Middle frontal gyrus (tissue), 1 donor: ENCODE data around the gene HADHB.

Experiments
- DNase-seq: peaks from one replicate; pipeline ENCODE4 v3.0.0-alpha.2; 2015; ENCODE audit warnings: low spot score; ENCODE audit errors: extremely low spot score

HADHB gene

GRCh38 chr2:26244309-26245230 lies at the start of gene HADHB, which contains the start of gene HADHA:
TSS of gene HADHB (plus strand) at chr2:26244939. CDS start at chr2:26254255, 9,316 bp downstream.
TSS of gene HADHA (minus strand) at chr2:26244632. CDS start at chr2:26244596, 36 bp downstream.
- peak; percentile 79 for DNase-seq

DNA sequence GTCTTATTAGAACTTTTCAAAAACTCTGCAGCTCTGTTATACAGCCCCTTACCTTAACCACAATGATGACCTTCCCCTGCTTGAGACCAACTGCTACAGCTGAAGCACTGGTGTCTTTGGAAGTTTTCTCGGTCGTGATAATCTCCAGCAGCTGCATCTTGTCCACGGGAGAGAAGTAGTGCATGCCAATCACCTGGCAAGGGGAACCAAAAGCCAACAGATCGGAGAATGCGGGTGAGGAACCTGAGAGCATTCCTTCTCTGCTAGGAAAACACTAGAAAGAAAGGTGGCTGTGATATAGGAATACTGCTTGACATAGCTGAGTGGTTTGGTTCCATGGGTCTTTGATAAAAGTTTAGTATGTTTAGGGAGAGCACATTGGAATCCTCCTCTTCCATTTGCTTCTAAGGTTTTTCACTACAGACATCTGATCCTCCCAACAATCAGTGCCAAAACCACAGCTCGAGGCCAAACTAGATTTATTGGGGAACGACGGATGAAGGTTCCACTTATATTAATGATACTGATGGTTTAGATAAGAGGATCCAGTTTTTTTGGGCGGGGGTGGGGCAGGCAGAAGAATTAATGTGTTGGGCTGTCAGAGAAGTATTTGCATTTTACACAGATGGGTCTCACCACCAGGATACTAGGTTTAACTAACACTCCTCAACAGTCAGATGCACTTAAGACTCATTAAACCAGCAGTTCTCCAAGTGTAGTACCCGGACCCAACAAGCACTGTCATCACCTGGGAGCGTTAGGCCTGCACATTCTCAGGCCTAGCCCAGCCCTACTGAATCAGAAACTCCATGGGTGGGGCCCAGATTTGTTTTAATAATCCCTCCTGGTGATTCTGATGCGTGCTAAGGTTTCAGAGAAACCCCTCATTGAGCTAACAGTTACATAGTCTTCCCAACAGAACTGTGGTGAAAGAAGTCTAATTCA lies 49.4 kb upstream of the HADHB start:
- DNase-seq, result no peak

DNA sequence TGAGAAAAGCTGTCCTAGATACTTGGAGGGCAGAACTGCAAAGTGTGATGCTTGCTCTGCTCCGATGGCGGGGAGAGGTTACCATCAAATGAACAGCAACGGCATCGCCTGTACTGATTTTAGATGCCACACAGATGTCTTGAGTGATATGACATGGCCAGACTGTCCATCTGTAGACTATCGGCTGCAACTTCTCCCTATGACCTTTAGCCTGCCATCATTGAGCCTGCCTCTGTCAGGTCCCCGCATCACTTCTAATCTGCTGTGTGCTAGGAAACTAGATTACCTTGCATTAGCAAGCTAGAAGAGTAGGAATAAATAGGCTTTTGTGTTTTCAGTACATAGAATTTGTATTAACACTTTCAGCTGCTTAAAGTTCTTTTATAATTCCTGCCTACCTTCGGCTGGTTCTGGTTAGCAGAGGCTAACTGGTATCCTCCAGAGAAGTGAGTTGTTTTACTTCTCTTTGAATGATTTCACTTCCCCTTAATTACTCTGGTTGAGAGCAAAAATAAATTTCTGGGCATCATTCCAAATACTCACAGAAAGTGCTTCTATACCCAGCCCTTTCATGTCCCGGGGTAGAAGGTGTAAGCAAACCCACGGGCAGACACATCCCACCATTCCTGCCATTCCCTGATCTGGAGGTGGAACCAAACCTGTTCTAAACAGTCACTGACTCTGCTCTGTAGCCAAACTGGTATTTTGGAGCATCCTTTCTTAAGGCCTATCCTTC lies 47.9 kb upstream of the HADHB start:
- DNase-seq, result no peak

- DNase-seq, result no peak
Measured at GRCh38 chr2:26197516-26197915, 47.2 kb upstream of the HADHB start.

- no peak for DNase-seq
Measured at GRCh38 chr2:26202981-26203490, 41.7 kb upstream of the HADHB start.

- no peak for DNase-seq
Measured at GRCh38 chr2:26203906-26204305, 40.8 kb upstream of the HADHB start.

DNA sequence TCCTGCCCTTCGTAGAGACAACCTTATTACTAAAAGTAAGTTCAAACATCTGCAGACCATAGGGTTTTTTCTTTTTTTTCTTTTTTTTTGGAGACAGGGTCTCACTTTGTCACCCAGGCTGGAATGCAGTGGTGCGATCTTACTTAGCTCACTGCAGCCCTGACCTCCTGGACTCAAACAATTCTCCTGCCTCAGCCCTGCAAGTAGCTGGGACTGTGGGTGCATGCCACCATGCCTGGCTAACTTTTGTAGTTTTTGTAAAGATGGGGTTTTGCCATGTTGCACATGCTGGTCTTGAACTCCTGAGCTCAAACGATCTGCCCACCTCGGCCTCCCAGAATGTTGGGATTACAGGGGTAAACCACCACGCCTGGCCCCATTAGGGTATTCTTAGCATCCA lies 32.7 kb upstream of the HADHB start:
- no peak for DNase-seq

DNA sequence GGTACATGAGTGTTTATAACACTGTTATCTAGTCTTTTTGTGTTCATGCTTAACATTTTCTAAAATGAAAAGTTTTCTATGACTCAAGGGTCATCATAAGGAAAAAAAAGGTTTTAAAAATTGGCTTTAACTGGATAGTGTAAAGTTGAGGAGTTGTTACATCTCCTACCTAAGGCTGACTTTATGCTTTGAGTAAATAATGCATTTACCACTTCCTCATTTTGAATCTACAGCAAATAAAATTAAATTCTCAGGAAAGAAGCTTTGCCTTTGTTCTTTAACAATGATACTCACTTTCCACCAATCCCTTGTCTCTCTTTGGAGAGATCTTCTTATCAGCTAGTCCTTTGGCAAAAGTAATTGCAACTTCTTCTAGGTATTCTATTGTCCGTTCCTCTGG lies 30.0 kb upstream of the HADHB start:
- DNase-seq, result no peak

- no peak for DNase-seq
Measured at GRCh38 chr2:26215833-26216232, 28.9 kb upstream of the HADHB start.

- no peak for DNase-seq
Measured at GRCh38 chr2:26216587-26216986, 28.2 kb upstream of the HADHB start.

DNA sequence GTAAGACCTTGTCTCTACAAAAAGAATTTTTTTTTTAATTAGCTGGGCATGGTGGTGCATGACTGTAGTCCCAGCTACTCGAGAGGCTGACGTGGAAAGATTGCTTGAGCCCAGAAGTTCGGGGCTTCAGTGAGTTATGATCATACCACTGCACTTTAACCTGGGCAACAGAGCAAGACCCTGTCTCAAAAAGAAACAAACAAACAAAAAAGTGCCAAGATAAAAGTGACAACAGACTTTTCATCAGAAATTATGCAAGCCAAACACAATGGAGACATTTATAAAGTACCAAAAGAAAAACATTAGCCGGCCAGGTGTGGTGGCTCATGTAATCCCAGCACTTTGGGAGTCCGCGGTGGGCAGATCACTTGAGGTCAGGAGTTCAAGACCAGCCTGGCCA lies 27.0 kb upstream of the HADHB start:
- DNase-seq, result no peak

- no peak for DNase-seq
Measured at GRCh38 chr2:26223018-26223417, 21.7 kb upstream of the HADHB start.

DNA sequence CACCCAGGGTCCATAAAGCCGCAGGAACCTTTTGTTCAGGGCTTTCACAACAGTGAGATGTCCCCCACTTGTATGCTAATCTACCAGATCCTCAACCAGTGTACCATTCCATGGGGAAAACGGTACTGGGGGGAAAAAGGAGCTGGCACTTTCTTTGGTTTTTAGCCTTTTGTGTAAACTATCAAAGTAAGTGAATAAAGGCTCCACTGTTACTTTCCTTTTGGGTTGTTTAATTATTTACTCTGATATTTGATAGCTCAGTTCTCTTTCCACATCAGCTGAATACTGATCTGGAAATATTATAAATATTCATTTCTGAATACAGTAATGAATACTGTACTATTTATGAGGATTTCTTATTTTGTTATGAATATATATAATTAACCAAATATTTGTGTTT lies 20.6 kb upstream of the HADHB start:
- DNase-seq, result no peak

GRCh38 chr2:26229595-26229994 lies 15.1 kb upstream of the HADHB start:
- no peak for DNase-seq

DNA sequence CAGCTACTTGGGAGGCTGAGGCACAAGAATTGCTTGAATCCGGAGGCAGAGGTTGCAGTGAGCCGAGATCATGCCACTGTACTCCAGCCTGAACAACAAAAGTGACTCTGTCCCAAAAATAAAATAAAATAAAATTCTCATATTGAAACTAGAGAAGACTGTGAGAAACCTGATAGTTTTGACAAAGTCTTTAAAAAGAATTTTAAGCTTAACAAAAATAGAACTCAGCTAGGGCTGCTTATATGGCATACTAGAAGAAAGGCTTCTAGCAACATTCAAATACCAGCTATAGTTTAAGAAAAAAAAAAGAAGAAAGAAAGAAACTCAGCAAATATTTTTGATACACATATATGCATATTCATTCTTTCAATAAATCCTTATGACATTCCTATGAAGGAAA lies 13.9 kb upstream of the HADHB start:
- no peak for DNase-seq

GRCh38 chr2:26235089-26235488 lies 9.7 kb upstream of the HADHB start:
- no peak for DNase-seq

- DNase-seq, result no peak
Measured at GRCh38 chr2:26237868-26238267, 6.9 kb upstream of the HADHB start.

DNA sequence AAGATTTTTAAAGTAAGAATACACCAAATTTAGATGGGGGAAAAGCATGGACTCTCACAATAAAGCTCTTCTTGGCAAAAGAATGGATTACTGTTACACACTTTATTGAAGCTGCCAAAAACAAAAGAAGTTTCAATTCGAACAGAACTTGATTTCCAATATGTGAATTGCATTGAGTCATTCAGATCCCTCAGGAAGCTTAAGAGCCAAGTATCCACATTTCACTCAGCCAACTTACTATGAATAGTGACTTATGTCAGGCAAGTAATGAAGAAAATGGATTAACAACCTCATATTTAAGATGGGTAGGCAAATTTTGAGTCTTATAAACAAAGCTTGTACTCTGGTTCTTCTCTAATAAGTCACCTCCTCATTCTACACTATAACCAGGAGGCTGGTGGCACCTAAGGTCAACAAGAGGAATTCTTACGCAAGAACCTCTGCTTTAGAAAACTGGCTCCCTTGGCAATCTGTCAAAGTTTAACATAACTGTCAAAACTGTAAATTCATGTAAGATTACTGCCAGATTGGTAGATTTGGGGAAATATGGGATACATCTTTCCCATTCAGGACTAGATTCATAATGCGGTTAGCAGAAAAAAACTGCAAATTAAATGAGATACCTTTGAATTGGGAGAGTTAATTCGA lies 6.3 kb upstream of the HADHB start:
- DNase-seq, result no peak

DNA sequence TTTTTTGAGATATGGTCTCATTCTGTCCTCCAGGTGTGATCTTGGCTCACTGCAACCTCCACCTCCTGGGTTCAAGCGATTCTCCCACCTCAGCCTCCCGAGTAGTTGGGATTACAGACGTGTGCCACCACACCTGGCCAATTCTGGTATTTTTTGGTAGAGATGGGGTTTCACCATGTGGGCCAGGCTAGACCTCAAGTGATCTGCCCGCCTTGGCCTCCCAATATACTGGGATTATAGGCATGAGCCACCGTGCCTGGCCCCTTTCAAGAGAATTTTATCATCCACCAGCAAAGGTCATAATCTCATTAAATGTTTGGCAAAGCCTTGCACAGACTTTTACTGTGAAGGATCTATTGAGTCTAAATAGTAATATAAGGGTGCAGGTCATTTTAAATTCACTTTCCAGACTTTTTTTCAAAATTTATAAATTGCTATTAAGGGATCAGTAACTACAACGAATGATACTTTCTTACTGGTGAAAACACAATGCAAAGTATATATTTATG lies 2.8 kb upstream of the HADHB start:
- DNase-seq, result no peak
